Measurements from ENCODE around the gene RASSF5.

GRCh38 chr1:206544562-206545257 lies 37.4 kb downstream of the RASSF5 start:
- TF ChIP-seq POLR2A (IDR thresholded peaks at IDR 0.05) (no peak), CTCF (IDR thresholded peaks at IDR 0.05) (peak; percentile 43 to 72 (median 59)), POLR2AphosphoS5 (IDR thresholded peaks at IDR 0.05) (no peak)
